OCI-LY1 (cell line): ENCODE data around the gene SLC6A19.

Source experiments
- H2AFZ ChIP-seq: fragments of 200-600 bp; sonication (generic), shearing (Covaris generic); 2 replicates; pipeline ENCODE4 v1.6.0; 2014; ENCODE audit warnings: antibody characterized with exemption, mild to moderate bottlenecking, low read length
- H3F3A ChIP-seq: fragments of 200-600 bp; sonication (generic), shearing (Covaris generic); 2 replicates; pipeline ENCODE4 v1.6.0; 2014; ENCODE audit warnings: mild to moderate bottlenecking, antibody characterized with exemption, low read length, moderate library complexity; ENCODE audit not compliant: insufficient read depth
- H3K27ac ChIP-seq: fragments of 200-600 bp; sonication (generic); 2 replicates; pipeline ENCODE4 v1.5.1; 2014; ENCODE audit warnings: low read length, mixed run types, mild to moderate bottlenecking, low read depth; ENCODE audit not compliant: poor library complexity, severe bottlenecking
- H3K27me3 ChIP-seq: fragments of 200-600 bp; sonication (generic); 2 replicates; pipeline ENCODE4 v1.6.0; 2014; ENCODE audit warnings: antibody characterized with exemption, mild to moderate bottlenecking, low read length, moderate library complexity; ENCODE audit not compliant: insufficient read depth
- H3K36me3 ChIP-seq: fragments of 200-600 bp; sonication (generic); 2 replicates; pipeline ENCODE4 v1.6.1; 2014; ENCODE audit warnings: mild to moderate bottlenecking, antibody characterized with exemption, low read length, moderate library complexity, mixed read lengths; ENCODE audit not compliant: insufficient read depth
- H3K4me1 ChIP-seq: fragments of 200-600 bp; sonication (generic); 2 replicates; pipeline ENCODE4 v1.5.1; 2014; ENCODE audit warnings: mild to moderate bottlenecking, low read length, moderate library complexity; ENCODE audit not compliant: insufficient read depth, severe bottlenecking
- H3K4me2 ChIP-seq: fragments of 200-600 bp; sonication (generic), shearing (Covaris generic); 2 replicates; pipeline ENCODE4 v1.6.1; 2014; ENCODE audit warnings: low read length
- H3K4me3 ChIP-seq: fragments of 200-600 bp; sonication (generic); 2 replicates; pipeline ENCODE4 v1.5.1; 2014; ENCODE audit warnings: low read length, low read depth, mild to moderate bottlenecking, mixed read lengths; ENCODE audit not compliant: poor library complexity, severe bottlenecking
- H3K79me2 ChIP-seq: fragments of 200-600 bp; shearing (Covaris generic); 2 replicates; pipeline ENCODE4 v1.6.1; 2016; ENCODE audit warnings: mixed run types, low read length, mixed read lengths; ENCODE audit not compliant: insufficient read depth
- H3K9ac ChIP-seq: fragments of 200-600 bp; sonication (generic), shearing (Covaris generic); 2 replicates; pipeline ENCODE4 v1.6.1; 2014; ENCODE audit warnings: mild to moderate bottlenecking, low read length, mixed read lengths
- H3K9me2 ChIP-seq: fragments of 200-600 bp; sonication (generic), shearing (Covaris generic); 2 replicates; pipeline ENCODE4 v1.6.1; 2014; ENCODE audit warnings: low read depth, mild to moderate bottlenecking, low read length, mixed read lengths
- H3K9me3 ChIP-seq: fragments of 200-600 bp; shearing (Covaris generic); 2 replicates; pipeline ENCODE4 v1.6.1; 2014; ENCODE audit warnings: low read length, mixed read lengths
- H4K20me1 ChIP-seq: fragments of 200-600 bp; sonication (generic), shearing (Covaris generic); 2 replicates; pipeline ENCODE4 v1.6.0; 2016; ENCODE audit warnings: mild to moderate bottlenecking, low read length; ENCODE audit not compliant: insufficient read depth
- CTCF ChIP-seq: fragments of 200-600 bp; sonication (generic), shearing (Covaris generic); IDR thresholded peaks from 2 replicates; pipeline ENCODE4 v1.5.1; 2017; ENCODE audit warnings: mild to moderate bottlenecking, antibody characterized with exemption, low read length, moderate library complexity, mixed read lengths
- EZH2 ChIP-seq: fragments of 200-600 bp; sonication (generic), shearing (Covaris generic); IDR thresholded peaks from 2 replicates; pipeline ENCODE4 v1.8.0; 2017; ENCODE audit warnings: borderline replicate concordance, mixed run types, mild to moderate bottlenecking, antibody characterized with exemption, low read length, moderate library complexity, mixed read lengths

Gene SLC6A19

GRCh38 chr5:1165864-1166263 lies 35.5 kb upstream of the SLC6A19 start:
- Histone ChIP-seq H3K9me2 (no peaks in the 10 kb centered on the region), H4K20me1 (no peaks in the 10 kb centered on the region), H3K4me3 (no peak overlapping the region), H3F3A (no peaks in the 10 kb centered on the region), H3K9me3 (no peaks in the 10 kb centered on the region), H3K27me3 (peaks cover 4% of the 10 kb centered on the region; the same call in 1 of the 2 replicates), H3K36me3 (no peaks in the 10 kb centered on the region), H3K79me2 (no peaks in the 10 kb centered on the region), H3K27ac (no peak overlapping the region), H3K4me2 (no peak overlapping the region), H3K9ac (no peak overlapping the region), H3K4me1 (peaks cover 4% of the 10 kb centered on the region), H2AFZ (no peak overlapping the region)
- no peak for TF ChIP-seq CTCF
- no peak for TF ChIP-seq EZH2

GRCh38 chr5:1166370-1166769 lies 35.0 kb upstream of the SLC6A19 start:
- H3K27me3 ChIP-seq = peaks cover 4% of the 10 kb centered on the region; the same call in 1 of the 2 replicates
- no peak for TF ChIP-seq CTCF
- TF ChIP-seq EZH2 = no peak
- H3K36me3 ChIP-seq = no peaks in the 10 kb centered on the region
- H3K4me3 ChIP-seq = no peak overlapping the region
- no peaks in the 10 kb centered on the region for H4K20me1 ChIP-seq
- no peaks in the 10 kb centered on the region for H3F3A ChIP-seq
- no peak overlapping the region for H3K27ac ChIP-seq
- no peaks in the 10 kb centered on the region for H3K9me3 ChIP-seq
- H3K9me2 ChIP-seq = no peaks in the 10 kb centered on the region
- H3K4me1 ChIP-seq = peaks cover 4% of the 10 kb centered on the region
- no peak overlapping the region for H3K9ac ChIP-seq
- no peak overlapping the region for H3K4me2 ChIP-seq
- no peaks in the 10 kb centered on the region for H3K79me2 ChIP-seq
- no peak overlapping the region for H2AFZ ChIP-seq

GRCh38 chr5:1167361-1167727 lies 34.1 kb upstream of the SLC6A19 start:
- H3K9me2 ChIP-seq = no peaks in the 10 kb centered on the region
- H3F3A ChIP-seq = no peaks in the 10 kb centered on the region
- no peaks in the 10 kb centered on the region for H3K79me2 ChIP-seq
- H3K4me3 ChIP-seq = no peak overlapping the region
- 0 out of 2 replicates have a peak overlapping the region, but pooled peaks have one; percentile 62 for H3K4me2 ChIP-seq
- H2AFZ ChIP-seq = no peak overlapping the region
- H3K9me3 ChIP-seq = no peaks in the 10 kb centered on the region
- no peak overlapping the region for H3K9ac ChIP-seq
- peaks cover 2% of the 10 kb centered on the region; the same call in 1 of the 2 replicates for H3K27me3 ChIP-seq
- no peaks in the 10 kb centered on the region for H4K20me1 ChIP-seq
- H3K36me3 ChIP-seq = no peaks in the 10 kb centered on the region
- no peak overlapping the region for H3K27ac ChIP-seq
- TF ChIP-seq EZH2 (no peak), CTCF (no peak)
- peaks cover 4% of the 10 kb centered on the region for H3K4me1 ChIP-seq
